GM12891 (cell line): ENCODE results near the gene PRRX2.

Experiments used
- PAX5 ChIP-seq: IDR thresholded peaks from 2 replicates; pipeline ENCODE4 v1.6.1; 2011; ENCODE audit warnings: low read length, moderate library complexity, mild to moderate bottlenecking; ENCODE audit not compliant: insufficient read depth, severe bottlenecking
- POLR2A ChIP-seq: IDR thresholded peaks from 2 replicates; pipeline ENCODE4 v1.6.1; 2011; ENCODE audit warnings: low read depth, low read length, control low read depth
- POLR2AphosphoS5 ChIP-seq: IDR thresholded peaks from 2 replicates; pipeline ENCODE4 v1.6.1; 2011; ENCODE audit warnings: low read depth, low read length, control low read depth
- POU2F2 ChIP-seq: IDR thresholded peaks from 2 replicates; pipeline ENCODE4 v1.6.1; 2011; ENCODE audit warnings: low read depth, mild to moderate bottlenecking, control low read depth, low read length, moderate library complexity
- SPI1 ChIP-seq: IDR thresholded peaks from 2 replicates; pipeline ENCODE4 v1.6.1; 2011; ENCODE audit warnings: low read depth, low read length, control low read depth
- TAF1 ChIP-seq: IDR thresholded peaks from 2 replicates; pipeline ENCODE4 v1.6.1; 2011; ENCODE audit warnings: low read depth, low read length, control low read depth

- no peak for TF ChIP-seq POLR2AphosphoS5
- TF ChIP-seq TAF1 = no peak
- TF ChIP-seq POLR2A = no peak
- TF ChIP-seq PAX5 = no peak
- TF ChIP-seq POU2F2 = no peak
- no peak for TF ChIP-seq SPI1
Measured at GRCh38 chr9:129765764-129766317, 100.4 kb downstream of the PRRX2 start.
